ENCODE data around the gene FBXO11. TPM values are rescaled to one million over a fixed set of nuclear protein-coding genes. Genes with fewer than 3 reads are reported as not detected.

Gene FBXO11
- total and polyA plus RNA-seq, 10 of the 15 experiments (the other 5 are each of a cell fraction or from before 2014, with no cell fraction given) = 5.9 to 38.9 (median 22.5) TPM

DNA sequence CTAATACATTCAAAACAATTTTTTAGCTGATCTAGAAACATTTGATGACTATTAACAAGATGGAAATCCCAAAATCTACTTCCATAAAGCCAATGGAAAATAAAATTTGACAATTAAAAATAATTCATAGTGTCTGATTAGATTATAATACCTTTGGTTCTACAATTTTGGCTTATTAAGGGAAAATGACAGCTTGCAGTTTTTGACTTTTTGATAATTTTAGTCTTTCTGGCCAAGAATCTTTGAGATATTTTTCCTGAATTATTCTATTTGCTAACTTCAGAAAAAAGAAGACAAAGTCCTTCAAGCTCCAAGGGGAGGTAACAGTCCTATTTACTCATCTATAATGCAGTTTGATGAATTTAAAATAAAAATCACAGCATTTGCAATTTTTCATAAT, 83.8 kb downstream of the FBXO11 start (continued):
- TF ChIP-seq, protein P1, sequence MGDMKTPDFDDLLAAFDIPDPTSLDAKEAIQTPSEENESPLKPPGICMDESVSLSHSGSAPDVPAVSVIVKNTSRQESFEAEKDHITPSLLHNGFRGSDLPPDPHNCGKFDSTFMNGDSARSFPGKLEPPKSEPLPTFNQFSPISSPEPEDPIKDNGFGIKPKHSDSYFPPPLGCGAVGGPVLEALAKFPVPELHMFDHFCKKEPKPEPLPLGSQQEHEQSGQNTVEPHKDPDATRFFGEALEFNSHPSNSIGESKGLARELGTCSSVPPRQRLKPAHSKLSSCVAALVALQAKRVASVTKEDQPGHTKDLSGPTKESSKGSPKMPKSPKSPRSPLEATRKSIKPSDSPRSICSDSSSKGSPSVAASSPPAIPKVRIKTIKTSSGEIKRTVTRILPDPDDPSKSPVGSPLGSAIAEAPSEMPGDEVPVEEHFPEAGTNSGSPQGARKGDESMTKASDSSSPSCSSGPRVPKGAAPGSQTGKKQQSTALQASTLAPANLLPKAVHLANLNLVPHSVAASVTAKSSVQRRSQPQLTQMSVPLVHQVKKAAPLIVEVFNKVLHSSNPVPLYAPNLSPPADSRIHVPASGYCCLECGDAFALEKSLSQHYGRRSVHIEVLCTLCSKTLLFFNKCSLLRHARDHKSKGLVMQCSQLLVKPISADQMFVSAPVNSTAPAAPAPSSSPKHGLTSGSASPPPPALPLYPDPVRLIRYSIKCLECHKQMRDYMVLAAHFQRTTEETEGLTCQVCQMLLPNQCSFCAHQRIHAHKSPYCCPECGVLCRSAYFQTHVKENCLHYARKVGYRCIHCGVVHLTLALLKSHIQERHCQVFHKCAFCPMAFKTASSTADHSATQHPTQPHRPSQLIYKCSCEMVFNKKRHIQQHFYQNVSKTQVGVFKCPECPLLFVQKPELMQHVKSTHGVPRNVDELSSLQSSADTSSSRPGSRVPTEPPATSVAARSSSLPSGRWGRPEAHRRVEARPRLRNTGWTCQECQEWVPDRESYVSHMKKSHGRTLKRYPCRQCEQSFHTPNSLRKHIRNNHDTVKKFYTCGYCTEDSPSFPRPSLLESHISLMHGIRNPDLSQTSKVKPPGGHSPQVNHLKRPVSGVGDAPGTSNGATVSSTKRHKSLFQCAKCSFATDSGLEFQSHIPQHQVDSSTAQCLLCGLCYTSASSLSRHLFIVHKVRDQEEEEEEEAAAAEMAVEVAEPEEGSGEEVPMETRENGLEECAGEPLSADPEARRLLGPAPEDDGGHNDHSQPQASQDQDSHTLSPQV (IDR thresholded peaks at IDR 0.05) = no peak
- TF ChIP-seq RUNX3 (IDR thresholded peaks at IDR 0.05; ENCODE audit: low read length) (no peak), MEF2B (IDR thresholded peaks at IDR 0.05; ENCODE audit: partially characterized antibody, poor library complexity, severe bottlenecking) (no peak)

DNA sequence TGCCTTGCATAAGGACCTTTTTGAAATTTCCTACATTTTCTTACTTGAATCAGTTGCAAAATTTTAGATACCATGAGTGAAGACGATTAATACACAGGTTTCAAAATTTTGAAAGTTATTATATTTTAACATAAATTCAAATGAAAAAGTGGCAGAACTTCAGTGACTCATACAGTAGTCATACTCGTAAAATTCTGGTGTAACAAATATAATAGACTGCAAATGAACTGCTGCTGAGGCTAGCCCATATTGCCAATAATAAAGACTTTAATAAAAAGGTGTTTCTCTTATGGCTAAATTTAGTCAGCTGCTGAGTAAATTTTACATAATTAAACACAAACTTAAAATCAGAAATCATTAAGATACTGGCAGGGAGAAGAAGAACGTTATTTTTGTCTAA, 86.5 kb downstream of the FBXO11 start:
- H3K79me2 ChIP-seq (ENCODE audit: control insufficient read depth, insufficient read depth, low read length) = no peaks in the 10 kb centered on the region
- no peaks in the 10 kb centered on the region for H4K20me1 ChIP-seq (ENCODE audit: control insufficient read depth, insufficient read depth)
- no peak overlapping the region for H3K4me3 ChIP-seq
- no peak overlapping the region for H3K9ac ChIP-seq (ENCODE audit: control insufficient read depth, insufficient read depth, low read length)
- FAIRE-seq (no peak), ATAC-seq (no peak), DNase-seq (ENCODE audit: low read depth, low spot score) (no peak)
- H3K27ac ChIP-seq (ENCODE audit: control insufficient read depth, insufficient read depth) = no peak overlapping the region
- no peak overlapping the region for H3K4me2 ChIP-seq (ENCODE audit: control insufficient read depth, insufficient read depth)
- ChIA-PET RAD21 (ENCODE audit: unreplicated experiment) (no interaction called here), CTCF (no interaction called here), SMC1A (ENCODE audit: uncharacterized antibody, unreplicated experiment) (interaction anchor here (1.5 kb wide), 1 partner anchor 14 kb away, joined by 6 read pairs; no protein-coding TSS in a partner anchor), POLR2A (no interaction called here)
- peaks cover 8 to 31% of the 10 kb centered on the region in 2 experiments for H3K36me3 ChIP-seq (ENCODE audit: control insufficient read depth in 2 of 2, insufficient read depth in 2 of 2, low read length in 1 of 2)
- H3K9me3 ChIP-seq (replicated peaks; ENCODE audit: control insufficient read depth, insufficient read depth, low read length) = no peaks in the 10 kb centered on the region
- BruUV-seq (replicated peaks) = no TSS peak
- no peak overlapping the region for H2AFZ ChIP-seq (ENCODE audit: control insufficient read depth, low read depth, low read length)
- intact Hi-C loops (cut with micrococcal nuclease; ENCODE audit: unreplicated experiment) (no loop called here), in situ Hi-C loops (cut with MboI) (no loop called here)
- H3K27me3 ChIP-seq (replicated peaks in 1 of 2; ENCODE audit: control insufficient read depth in 2 of 2, insufficient read depth in 2 of 2, low read length in 1 of 2) = no peaks in the 10 kb centered on the region
- peaks cover 3% of the 10 kb centered on the region; the same call in 1 of the 2 replicates for H3K4me1 ChIP-seq (ENCODE audit: control insufficient read depth, insufficient read depth, low read length)
- 57% methylated on average over 3 of the region's 3 CpGs for WGBS (ENCODE audit: insufficient coverage, insufficient replicate concordance, low lambda C conversion rate, missing lambda C conversion rate)
- TF ChIP-seq, protein P2, sequence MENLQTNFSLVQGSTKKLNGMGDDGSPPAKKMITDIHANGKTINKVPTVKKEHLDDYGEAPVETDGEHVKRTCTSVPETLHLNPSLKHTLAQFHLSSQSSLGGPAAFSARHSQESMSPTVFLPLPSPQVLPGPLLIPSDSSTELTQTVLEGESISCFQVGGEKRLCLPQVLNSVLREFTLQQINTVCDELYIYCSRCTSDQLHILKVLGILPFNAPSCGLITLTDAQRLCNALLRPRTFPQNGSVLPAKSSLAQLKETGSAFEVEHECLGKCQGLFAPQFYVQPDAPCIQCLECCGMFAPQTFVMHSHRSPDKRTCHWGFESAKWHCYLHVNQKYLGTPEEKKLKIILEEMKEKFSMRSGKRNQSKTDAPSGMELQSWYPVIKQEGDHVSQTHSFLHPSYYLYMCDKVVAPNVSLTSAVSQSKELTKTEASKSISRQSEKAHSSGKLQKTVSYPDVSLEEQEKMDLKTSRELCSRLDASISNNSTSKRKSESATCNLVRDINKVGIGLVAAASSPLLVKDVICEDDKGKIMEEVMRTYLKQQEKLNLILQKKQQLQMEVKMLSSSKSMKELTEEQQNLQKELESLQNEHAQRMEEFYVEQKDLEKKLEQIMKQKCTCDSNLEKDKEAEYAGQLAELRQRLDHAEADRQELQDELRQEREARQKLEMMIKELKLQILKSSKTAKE (IDR thresholded peaks at IDR 0.05; ENCODE audit: low read depth, poor library complexity, severe bottlenecking) = no peak
- TF ChIP-seq CEBPB (IDR thresholded peaks at IDR 0.05; ENCODE audit: borderline replicate concordance in 1 of 2, low read depth in 2 of 2, low read length in 2 of 2) (no peak), BCL11A (IDR thresholded peaks at IDR 0.05; ENCODE audit: low read depth, low read length) (no peak), RB1 (IDR thresholded peaks at IDR 0.05; ENCODE audit: borderline replicate concordance) (no peak), TAF1 (IDR thresholded peaks at IDR 0.05; ENCODE audit: borderline replicate concordance, low read depth, low read length) (no peak), SMAD1 (IDR thresholded peaks at IDR 0.05; ENCODE audit: low read depth, partially characterized antibody) (no peak)
- TF ChIP-seq, protein P3, sequence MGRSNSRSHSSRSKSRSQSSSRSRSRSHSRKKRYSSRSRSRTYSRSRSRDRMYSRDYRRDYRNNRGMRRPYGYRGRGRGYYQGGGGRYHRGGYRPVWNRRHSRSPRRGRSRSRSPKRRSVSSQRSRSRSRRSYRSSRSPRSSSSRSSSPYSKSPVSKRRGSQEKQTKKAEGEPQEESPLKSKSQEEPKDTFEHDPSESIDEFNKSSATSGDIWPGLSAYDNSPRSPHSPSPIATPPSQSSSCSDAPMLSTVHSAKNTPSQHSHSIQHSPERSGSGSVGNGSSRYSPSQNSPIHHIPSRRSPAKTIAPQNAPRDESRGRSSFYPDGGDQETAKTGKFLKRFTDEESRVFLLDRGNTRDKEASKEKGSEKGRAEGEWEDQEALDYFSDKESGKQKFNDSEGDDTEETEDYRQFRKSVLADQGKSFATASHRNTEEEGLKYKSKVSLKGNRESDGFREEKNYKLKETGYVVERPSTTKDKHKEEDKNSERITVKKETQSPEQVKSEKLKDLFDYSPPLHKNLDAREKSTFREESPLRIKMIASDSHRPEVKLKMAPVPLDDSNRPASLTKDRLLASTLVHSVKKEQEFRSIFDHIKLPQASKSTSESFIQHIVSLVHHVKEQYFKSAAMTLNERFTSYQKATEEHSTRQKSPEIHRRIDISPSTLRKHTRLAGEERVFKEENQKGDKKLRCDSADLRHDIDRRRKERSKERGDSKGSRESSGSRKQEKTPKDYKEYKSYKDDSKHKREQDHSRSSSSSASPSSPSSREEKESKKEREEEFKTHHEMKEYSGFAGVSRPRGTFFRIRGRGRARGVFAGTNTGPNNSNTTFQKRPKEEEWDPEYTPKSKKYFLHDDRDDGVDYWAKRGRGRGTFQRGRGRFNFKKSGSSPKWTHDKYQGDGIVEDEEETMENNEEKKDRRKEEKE (IDR thresholded peaks at IDR 0.05) = no peak

Measured in GM12878 (cell line).